ENCODE measurements around the gene PDZD4.

The PDZD4 gene

DNA sequence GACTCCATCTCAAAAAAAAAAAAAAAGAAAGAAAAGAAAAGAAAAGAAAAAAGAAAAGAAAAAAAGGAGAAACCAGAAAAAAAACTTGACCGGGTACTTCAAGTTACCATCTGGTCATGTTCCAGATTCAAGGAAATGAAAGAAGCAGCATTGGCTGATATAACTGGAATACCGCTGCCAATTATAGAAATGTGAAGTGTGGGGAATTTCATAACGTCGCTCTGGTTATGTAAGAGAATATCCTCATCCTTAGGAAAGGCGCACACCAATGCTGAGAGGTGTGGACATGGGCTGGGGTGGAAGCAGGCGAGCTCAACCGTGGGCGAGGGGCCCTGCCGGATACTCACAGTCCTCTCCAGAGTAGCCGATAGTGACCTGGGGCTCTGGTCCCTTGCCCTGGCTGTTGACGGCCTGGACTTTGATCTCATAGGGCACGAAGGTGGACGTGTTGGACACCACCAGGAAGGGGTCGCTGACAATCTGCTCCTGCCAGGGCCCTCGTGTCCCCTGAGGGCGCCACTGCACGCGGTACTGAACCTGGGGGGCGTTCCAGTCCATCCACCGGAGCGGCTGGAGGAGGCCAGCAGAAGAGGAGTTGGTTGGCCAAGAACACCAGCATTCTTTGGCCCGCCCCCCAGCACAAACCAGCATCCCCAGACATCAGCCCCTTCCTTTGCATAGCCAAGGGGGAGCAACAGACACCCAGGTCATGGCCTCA lies 36.1 kb upstream of the PDZD4 start:
- DNase-seq: no peak

DNA sequence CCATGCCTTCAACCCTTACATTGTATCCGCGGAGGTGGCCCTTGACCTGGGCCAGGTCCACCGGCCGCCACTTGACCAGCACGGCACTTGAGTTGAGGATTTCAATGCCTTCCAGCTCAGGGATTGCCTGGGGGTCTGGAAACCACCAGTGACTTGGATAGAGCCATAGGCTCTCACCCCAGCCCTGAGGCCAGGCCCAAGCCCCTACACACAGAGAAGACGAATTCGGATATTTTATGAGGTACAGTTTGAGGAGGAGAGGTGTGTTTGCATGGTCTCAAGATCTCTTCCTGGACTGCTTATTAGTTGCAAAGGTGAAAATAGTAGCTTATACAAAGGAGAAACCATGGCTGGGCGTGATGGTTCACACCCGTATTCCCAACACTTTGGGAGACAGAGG lies 35.3 kb upstream of the PDZD4 start:
- DNase-seq: no peak

DNA sequence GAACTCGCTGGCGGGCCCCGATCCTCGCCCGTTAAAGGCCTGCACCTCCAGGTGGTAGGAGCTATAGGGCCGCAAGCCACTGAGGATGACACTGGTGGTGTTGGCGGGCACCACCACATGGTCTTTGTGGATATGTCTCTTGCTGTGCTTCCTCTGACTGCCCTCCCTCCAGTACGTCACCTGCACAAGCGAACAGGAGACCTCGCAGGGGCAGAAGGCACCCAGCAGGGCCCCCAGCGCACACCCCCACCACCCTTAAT lies 34.9 kb upstream of the PDZD4 start:
- DNase-seq: no peak

DNA sequence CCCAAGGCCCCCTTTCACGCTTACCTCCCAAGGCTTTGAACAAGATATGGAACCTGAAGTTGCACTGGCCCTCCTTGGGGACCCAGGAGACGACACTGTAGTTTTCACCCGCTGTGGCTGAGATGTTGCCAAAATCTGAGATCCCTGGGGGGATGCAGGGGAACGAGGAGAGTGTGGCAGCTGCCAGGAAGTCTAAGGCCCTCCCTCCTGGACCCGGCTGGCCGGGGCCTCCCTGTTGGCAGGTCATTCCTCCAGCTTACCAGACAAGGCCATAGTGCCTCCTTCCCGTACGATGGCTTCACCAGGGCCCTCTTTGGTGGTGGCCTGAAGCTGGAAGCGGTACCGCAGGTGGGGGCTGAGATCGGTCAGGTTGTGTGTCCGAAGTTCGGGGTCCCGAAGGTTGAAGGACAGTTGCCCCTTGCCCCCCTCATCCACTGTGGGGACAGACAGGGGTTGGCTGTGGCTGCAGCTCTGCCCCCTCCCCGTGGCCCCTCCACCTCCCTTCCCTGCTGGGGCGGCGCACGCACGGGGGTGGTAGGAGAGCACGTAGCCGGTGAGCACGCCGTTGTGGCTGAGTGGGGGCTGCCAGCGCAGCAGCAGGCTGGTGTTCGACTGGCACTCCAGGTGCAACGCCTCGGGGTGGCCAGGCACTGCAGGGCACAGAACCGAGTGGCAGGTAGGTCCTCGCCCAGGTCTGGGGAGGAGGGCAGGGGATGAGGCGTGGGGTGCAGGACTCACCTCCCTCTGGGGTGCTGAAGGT lies 34.4 kb upstream of the PDZD4 start:
- no peak for DNase-seq

DNA sequence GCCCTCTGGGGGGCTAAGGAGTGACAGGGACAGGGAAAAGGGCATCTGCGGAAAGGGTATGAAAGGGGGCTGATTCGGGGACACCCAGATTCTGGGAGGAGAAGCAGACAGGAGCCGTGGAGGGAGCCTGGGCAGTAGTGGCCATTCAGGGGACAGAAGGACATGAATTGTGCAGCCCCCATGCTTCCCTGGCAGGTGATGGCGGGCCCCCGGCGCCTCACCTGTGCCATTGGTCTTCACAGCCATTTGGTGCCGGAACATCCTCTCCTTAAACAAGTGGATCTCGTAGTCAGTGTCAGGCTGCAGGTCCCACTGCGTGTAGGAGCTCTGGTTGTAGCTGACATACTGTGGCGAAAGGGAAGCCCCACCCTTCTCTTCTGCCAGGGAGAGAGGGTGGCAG lies 33.8 kb upstream of the PDZD4 start:
- DNase-seq: no peak

DNA sequence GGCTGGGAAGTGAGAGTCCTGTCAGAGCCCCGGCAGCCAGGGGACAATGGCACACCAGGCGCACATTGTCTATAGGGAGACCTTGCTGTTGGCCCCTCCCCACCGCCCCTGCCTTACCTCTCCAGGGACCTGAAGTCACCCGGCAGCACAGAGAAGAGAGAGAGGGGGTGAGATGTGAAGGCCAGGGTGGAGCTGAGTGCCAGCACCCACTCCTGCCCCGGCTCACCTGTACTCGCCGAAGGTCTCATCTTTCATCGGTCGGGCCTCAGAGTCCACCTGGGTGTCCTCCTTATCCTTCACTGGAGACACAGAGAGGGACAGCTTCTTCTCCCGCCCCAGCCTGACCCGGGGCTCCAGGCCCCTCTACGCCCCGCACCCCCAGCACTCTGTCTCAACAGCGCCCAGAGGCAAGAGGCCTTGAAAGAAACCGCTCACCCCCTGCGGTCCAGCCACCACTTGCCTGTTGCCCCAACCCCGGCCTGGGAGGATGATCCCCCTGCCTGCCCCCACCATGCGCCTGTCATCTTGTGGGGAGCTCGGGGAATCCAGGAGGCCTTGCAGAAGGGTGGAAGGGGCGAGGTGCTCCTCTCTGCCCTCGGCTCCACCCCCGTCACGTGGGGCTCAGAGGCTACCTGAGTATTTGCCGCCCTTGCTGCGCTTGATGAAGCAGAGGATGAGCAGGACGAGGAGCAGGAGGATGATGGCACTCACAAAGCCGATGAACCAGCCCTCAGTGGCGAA lies 33.1 kb upstream of the PDZD4 start:
- no peak for DNase-seq

DNA sequence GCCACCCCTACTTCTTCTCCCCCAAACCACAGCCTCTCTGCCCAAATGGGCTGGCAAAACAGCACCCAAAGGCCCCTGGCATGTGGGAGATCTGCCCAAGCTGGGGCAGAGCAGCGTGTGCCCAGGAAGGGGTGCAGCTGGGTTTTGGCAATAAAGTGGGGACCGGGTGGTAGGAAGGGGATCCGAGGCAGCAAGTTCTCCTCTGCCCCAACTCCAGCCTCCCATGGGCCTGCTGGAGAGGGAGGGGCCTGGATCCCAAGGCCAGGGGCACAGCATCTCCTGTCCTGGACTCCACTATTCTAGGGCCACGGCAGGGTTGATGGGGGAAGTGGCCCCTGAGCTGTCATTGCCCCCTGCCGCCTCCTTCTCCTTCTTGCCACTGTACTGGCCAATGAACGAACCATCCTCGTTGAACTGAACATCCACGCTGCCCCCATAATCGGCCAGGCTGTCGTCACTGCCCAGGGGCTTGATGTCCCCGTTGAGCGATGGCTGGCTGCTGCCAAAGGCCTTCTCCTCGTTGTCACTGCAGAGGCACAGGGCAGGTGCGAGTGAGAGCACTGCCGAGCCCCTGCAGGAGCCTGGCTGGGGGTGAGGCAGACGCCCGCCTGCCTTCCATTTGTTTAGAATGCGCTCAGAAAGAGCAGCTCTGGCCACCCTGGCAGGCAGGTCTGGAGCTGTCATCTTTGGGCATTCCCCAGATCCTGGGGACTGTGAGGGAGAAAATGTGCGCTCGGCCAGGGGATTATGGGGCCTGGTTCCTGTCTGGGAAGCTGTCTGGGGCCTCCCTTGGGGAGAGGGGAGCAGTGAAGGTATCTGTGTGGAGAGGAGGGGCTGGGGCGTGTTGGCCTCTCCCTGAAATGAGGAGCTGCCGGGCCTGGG lies 32.3 kb upstream of the PDZD4 start:
- no peak for DNase-seq

DNA sequence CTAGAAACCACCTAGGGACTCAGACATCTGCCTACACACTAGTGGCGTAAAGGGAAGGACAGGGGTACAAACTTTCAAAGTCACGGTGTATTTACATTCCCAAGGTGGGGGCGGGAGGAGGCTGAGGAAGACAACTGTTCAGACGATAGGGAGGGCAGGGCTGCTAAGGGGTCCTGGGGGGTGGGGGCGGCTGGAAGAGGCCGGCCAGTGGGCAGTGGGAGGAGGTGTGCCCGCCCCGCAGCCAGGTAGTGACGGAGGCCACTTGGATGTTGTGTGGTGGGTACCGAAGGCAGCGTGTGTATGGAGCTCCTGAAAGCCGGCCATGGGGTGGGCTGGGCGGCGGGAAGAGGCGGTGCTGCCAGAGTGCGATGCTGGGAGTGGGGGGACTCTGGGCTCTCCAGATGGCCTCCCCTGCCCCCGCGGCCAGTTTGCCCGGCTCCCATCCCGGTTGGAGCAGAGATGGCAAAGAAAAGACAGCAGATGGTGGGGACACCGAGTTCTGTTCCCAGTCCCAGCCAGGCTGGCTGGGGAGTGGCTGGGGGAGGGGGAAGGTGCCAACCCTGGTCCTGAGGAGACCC lies 31.5 kb upstream of the PDZD4 start:
- DNase-seq: no peak

DNA sequence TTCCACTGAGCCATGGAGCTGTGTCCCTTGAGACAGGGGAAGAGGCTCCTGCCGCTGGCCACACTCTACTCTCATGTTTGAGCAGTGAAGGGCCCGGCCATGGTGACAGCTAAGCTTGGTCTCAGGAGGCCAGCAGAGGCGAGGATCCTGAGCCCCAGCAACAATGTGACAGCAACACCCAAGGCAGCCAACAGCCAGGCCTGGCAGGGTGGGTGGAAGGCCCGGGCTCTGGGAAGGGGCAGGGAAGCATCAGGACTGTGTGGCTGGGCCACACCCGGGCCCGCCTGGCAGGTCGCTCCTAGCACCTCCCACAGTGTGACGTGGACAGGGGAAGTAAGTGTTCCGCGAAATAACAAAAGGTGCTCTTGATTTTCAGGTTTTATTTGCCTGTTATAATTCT lies 30.8 kb upstream of the PDZD4 start:
- no peak for DNase-seq

DNA sequence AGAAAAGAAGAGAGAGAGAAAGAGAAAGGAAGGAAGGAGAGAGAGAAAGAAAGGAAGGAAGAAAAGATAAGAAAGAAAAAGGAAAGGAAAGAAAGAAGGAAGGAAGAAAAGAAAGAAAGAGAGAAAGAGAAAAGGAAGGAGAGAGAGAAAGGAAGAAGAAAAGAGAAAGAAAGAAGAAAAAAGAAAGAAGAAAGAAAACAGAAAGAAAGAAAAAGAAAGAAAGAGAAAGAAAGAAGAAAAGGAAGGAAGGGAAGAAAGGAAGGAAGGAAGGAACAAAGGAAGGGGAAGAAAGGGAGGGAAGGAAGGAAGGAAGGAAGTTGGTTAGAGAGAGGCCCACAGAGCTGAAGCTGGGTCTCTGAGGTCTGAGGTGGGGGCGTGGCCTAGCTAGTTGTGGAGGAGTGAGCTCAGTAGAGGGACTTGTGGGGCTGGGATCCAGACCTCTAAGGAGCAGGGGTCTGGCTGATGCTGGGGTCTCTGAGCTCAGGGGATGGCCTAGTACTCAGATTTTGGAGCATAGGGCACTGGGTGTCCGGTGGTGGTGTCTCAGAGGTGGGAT lies 27.1 kb upstream of the PDZD4 start:
- DNase-seq: no peak

DNA sequence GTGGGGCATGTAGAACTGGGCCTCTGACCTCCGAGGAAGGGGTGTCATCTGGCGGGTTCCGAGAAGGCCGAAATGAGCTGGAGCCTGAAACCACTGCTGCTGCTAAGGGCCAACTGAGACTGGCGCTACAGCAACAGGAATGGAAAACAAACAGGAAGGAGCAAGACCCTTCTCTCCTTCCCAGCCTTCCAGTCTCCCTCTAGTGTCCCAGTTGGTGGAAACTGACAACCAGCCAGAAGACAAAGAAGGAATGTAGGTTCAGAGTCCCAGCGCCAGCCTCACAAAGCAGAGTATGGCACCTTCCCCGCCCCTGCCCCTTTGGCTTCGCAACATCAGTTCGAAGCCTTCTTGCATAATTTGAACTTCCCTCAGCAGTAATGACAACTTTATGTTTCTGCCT lies 24.4 kb upstream of the PDZD4 start:
- no peak for DNase-seq

DNA sequence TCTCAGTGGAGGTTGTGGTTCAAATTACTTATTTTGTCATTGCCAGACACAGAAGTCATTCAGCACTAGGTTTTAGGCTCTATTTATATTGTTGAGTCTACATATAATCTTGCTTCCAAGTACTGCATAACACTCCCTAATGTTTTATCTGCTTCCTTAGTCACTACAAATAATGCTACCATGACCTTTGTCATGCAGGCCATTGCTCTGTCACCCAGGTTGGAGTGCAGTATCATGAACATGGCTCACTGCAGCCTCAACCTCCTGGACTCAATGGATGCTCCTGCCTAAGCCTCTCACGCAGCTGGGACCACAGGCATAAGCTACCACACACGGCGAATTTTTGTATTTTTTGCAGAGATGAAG lies 23.5 kb upstream of the PDZD4 start:
- DNase-seq: no peak

DNA sequence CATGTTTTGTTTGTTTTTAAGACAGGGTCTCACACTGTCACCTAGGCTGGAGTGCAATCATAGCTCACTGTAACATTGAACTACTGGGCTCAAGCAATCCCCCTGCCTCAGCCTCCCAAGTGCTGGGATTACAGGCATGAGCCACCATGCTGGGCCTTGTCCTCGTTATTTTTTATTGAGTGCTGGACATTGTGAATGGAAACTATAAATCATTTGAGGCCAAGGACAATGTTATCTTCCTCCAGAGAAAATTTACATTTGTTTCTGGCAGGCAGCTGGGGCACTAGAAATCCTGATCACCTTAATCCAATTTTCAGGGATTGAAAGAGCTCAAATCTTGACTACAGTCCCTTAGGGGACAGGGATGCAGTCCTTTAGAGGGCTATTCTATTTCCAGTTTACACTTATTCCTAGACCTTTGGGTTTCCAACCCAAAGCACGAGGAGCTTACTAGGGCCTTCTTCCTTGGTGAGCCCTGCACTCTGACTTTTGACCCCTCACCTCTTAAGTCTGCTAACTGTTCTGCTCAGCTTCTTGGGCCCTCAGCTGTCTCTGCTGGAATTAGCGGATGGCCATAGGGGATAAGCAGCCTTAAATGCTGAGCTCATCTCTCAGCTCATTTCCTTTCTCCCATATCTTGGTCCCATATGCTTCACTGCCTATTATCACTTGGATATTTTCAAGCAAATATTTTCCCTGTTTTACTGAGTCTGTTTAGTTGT lies 23.0 kb upstream of the PDZD4 start:
- no peak for DNase-seq

DNA sequence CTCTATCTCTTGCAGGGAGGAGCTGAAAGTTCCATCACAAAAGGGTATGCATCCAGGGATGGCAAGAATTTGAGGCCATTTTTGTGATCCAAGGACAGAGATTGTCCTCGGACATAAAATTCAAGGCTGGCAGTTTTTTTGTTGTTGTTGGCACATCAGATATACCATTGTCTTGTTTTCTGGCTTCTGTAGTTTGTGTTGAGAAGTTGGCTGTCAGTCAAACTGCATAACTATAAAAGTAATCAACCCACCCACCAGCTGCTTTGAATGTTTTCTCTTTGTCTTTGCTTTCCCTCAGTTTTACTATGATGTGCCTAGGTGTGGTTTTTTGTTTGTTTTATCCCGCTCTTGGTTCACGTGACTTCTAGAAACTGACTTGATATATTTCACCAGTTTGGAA lies 21.6 kb upstream of the PDZD4 start:
- DNase-seq: no peak

DNA sequence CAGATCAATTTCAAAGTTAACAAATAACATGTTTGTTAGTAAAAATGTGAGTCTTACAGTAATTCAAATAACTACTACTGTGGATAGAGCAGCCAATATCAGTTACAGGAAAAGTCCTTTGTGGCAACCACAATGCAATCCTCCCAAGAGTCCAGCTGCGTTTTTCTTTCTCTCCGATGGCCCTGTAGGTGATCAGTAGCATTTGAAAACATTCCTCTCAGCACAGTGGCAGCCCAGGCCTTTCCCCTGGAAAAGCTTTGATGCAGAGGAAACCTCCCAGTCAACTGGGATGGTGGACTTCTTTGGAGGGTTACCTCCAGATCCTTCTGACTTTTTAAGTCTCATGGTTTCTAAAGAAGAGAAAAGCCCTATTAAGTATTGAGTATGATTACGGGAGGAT lies 18.0 kb upstream of the PDZD4 start:
- no peak for DNase-seq

DNA sequence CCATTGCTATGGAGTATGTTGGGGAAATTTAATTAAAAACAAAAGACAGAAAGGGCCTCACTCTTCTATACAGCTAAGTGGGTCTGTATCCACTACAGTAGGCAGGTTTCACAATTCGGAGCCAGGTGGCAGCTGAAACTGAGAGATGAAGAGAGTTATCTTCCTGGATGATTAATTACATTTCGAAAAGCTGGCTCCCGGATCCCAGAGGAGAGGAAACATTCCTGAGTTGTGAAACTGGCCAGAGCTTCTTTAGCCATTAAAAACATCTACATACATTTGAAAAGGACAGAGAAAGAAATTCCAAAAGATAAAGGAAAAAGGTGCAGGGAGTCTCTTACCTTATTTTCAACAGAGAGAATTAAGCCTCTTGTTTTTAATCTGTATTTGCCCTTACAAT lies 15.5 kb upstream of the PDZD4 start:
- no peak for DNase-seq

DNA sequence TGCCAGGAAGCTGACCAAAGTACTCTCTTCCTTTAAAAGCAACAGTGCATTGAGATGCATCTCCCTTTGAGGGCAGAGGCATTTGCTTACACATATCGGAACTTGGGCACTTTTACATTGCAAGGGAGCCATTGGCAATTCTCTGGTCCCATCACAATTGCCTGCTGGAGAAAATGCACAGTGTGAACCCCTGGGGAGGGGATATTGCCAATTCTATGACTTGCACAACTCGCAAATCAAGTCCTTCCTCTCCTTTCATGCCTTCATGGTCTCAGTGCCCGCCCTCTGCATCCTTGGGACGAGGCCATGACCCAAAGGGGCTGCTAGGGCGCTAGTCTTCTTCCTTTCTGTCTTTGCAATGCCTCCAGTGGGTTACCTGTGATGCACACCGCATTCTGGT lies 14.9 kb upstream of the PDZD4 start:
- DNase-seq: no peak

DNA sequence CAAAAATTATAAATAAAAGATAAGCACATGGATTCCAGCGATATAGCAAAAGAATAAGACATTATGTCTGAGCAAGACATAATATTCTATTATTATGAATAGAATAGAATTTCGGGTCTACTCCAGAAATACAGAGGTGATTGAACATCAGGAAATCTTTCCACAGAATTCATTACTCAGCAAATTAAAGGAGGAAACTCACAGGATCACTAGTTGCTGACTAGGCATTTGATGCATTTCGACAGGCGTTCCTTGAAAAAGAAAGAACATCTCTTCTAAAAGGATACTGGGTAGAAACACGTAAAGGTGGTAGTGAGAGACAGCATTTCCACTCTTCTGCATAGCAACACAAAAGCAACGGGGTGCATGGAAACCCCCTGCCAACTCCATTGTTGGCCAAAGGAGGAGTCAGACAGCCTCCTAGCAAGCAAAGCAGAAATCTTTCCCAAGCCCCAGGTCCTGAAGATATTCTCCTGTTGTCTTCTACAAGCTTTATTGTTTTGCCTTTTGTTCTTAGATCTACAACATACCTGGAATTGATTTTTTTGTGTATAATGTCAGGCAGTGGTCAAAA lies 14.3 kb upstream of the PDZD4 start:
- DNase-seq: no peak

DNA sequence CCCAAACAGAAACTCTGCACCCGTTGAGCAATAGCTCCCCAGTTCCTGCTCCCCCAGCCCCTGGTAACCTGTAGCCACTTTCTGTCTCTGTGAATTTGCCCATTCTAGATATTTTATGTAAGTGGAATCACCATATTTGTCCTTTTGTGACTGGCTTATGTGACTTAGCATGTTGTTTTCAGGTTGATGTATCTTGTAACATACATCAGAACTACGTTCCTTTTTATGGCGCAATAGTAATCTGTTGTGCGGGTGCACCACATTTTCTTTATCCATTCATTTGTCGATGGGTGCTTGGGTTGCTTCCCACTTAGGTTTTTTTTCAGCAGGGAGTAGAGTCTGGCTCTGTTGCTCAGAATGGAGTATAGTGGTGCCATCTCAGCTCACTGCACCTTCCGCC lies 6.6 kb upstream of the PDZD4 start:
- DNase-seq: no peak

DNA sequence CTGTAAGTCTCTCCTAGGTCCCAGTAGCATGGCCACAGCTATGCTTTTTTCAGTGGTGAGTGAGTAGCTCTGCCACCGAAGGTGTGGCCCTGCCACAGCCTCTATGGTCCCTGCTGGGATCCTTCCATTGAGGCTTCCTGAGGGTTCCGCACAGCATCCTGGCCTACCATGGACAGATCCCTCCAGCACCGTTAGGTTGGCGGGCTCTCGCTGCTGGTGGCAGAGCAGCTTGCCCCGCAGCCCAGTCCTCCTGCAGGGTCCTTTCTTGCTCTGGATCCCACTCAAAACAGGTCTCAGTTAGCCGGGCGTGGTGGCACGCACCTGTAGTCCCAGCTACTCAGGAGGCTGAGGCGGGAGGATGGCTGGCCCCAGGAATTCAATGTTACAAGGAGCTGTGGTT lies 2.4 kb upstream of the PDZD4 start:
- no peak for DNase-seq

DNA sequence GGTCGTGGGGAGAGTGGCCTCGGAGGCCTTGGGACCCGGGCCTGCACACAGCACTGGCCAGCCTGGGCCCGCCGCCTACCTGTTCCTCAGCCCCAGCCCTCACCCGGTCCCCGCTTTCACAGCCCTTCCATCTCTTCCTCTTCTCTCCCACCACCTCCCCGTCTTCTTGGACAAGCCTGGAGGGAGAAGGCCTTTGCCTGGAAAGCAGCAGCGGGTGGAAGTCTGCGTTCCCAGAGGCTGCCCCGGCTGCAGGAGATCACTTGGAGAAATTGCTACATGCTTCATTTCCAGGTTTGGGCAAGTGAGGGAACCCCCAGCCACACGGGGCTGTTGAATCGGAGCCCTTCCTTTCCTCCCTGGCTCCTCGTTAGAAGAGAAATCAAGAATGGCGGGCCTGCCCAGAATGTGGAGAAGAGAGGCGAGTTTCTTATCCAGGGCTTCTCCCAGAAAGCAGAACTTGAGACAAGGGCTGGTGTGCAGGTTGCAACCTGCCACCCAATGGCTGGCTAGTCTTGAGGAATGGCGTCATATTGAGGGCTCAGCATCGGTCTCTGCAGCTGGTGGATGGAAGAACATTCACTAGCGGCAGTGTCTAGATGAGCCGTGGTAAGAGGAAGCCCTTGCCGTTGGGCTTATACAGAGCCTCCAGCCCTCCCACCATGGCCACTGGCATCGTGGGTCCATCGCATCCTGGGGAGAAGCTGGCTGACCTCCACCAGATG lies 1.2 kb upstream of the PDZD4 start:
- DNase-seq: no peak
